GM23338 (cell line): Measurements from ENCODE around the gene CACHD1. TPM values are rescaled to one million over a fixed set of nuclear protein-coding genes. Genes with fewer than 3 reads are reported as not detected.

Experiments
- ATAC-seq: fragments of 200-7000 bp; cut with Tn5 transposase; 3 replicates; pipeline ENCODE4 v1.9.1; 2020
- DNase-seq: peaks from one replicate; pipeline ENCODE4 v3.0.0-alpha.2; 2015; ENCODE audit warnings: low spot score
- H2AFZ ChIP-seq: fragments of 200-600 bp; sonication (generic); 2 replicates; pipeline ENCODE4 v1.8.0; 2016; ENCODE audit warnings: antibody characterized with exemption, mild to moderate bottlenecking, moderate library complexity
- H3F3A ChIP-seq: fragments of 200-600 bp; sonication (generic); replicated peaks from 2 replicates; pipeline ENCODE4 v1.8.0; 2017; ENCODE audit warnings: antibody characterized with exemption, mixed run types, low read depth
- H3K27ac ChIP-seq: fragments of 200-600 bp; sonication (generic); 2 replicates; pipeline ENCODE4 v1.6.1; 2016; ENCODE audit warnings: low read depth
- H3K27me3 ChIP-seq: fragments of 200-600 bp; sonication (generic); 2 replicates; pipeline ENCODE4 v1.8.0; 2016; ENCODE audit warnings: mild to moderate bottlenecking, mixed run types, moderate library complexity; ENCODE audit not compliant: insufficient read depth
- H3K36me3 ChIP-seq: fragments of 200-600 bp; sonication (generic); 2 replicates; pipeline ENCODE4 v1.8.0; 2016; ENCODE audit warnings: mild to moderate bottlenecking; ENCODE audit not compliant: insufficient read depth
- H3K4me1 ChIP-seq: fragments of 200-600 bp; sonication (generic); 2 replicates; pipeline ENCODE4 v1.8.0; 2016; ENCODE audit warnings: mild to moderate bottlenecking, moderate library complexity; ENCODE audit not compliant: insufficient read depth
- H3K4me2 ChIP-seq: fragments of 200-600 bp; sonication (generic); 2 replicates; pipeline ENCODE4 v1.7.1; 2017; ENCODE audit warnings: mixed run types
- H3K4me3 ChIP-seq: fragments of 200-600 bp; sonication (generic); 2 replicates; pipeline ENCODE4 v1.6.1; 2016; ENCODE audit warnings: mixed run types
- H3K79me2 ChIP-seq: fragments of 200-600 bp; sonication (generic); replicated peaks from 2 replicates; pipeline ENCODE4 v1.8.0; 2017; ENCODE audit warnings: mild to moderate bottlenecking; ENCODE audit not compliant: insufficient read depth
- H3K9me2 ChIP-seq: fragments of 200-600 bp; sonication (generic); 2 replicates; pipeline ENCODE4 v1.8.0; 2017; ENCODE audit not compliant: insufficient read depth
- H4K20me1 ChIP-seq: fragments of 200-600 bp; sonication (generic); replicated peaks from 2 replicates; pipeline ENCODE4 v1.8.0; 2017; ENCODE audit warnings: mild to moderate bottlenecking; ENCODE audit not compliant: insufficient read depth
- H3K27ac Mint-ChIP-seq: 2 replicates; pipeline ENCODE4 v1.8.0; 2020; ENCODE audit warnings: inconsistent platforms, mild to moderate bottlenecking, moderate library complexity, mixed read lengths
- H3K27me3 Mint-ChIP-seq: 3 replicates; pipeline ENCODE4 v1.8.0; 2022; ENCODE audit warnings: low read depth, mild to moderate bottlenecking, moderate library complexity, mixed read lengths, inconsistent platforms; ENCODE audit not compliant: insufficient read depth, poor library complexity
- H3K36me3 Mint-ChIP-seq: 3 replicates; pipeline ENCODE4 v1.8.0; 2021; ENCODE audit warnings: low read depth, mild to moderate bottlenecking, inconsistent platforms, moderate library complexity, mixed read lengths
- H3K4me1 Mint-ChIP-seq: 3 replicates; pipeline ENCODE4 v1.8.0; 2020; ENCODE audit warnings: mild to moderate bottlenecking, inconsistent platforms, mixed read lengths
- H3K4me3 Mint-ChIP-seq: 3 replicates; pipeline ENCODE4 v1.8.0; 2021; ENCODE audit warnings: moderate library complexity, mild to moderate bottlenecking, inconsistent platforms, mixed read lengths
- H3K9me3 Mint-ChIP-seq: 3 replicates; pipeline ENCODE4 v1.8.0; 2020; ENCODE audit warnings: moderate library complexity, mild to moderate bottlenecking, inconsistent platforms, mixed read lengths
- CTCF ChIP-seq, 2 experiments: fragments of 200-600 bp in 1 of 2; sonication (generic) in 1 of 2; conservative IDR thresholded peaks; 2 replicates each; pipeline versions ENCODE4 v1.5.1 to v1.6.1; 2016 to 2017; ENCODE audit warnings: antibody characterized with exemption in 2 of 2, low read depth in 2 of 2, mild to moderate bottlenecking in 2 of 2, moderate library complexity in 1 of 2
- EZH2 ChIP-seq: fragments of 200-600 bp; sonication (generic); IDR thresholded peaks from one replicate; pipeline ENCODE4 v1.8.0; 2017; ENCODE audit warnings: antibody characterized with exemption, mild to moderate bottlenecking, low read depth; ENCODE audit not compliant: unreplicated experiment
- EZH2phosphoT487 ChIP-seq: fragments of 200-600 bp; sonication (generic); IDR thresholded peaks from one replicate; pipeline ENCODE4 v1.8.1; 2018; ENCODE audit warnings: antibody characterized with exemption; ENCODE audit not compliant: unreplicated experiment
- NANOG ChIP-seq: IDR thresholded peaks from 2 replicates; pipeline ENCODE4 v1.6.1; 2016; ENCODE audit warnings: antibody characterized with exemption, borderline replicate concordance
- POLR2AphosphoS5 ChIP-seq: IDR thresholded peaks from 2 replicates; pipeline ENCODE4 v1.6.1; 2016; ENCODE audit warnings: antibody characterized with exemption, low read depth
- STAT1 ChIP-seq: IDR thresholded peaks from one replicate; pipeline ENCODE4 v1.6.1; 2016; ENCODE audit warnings: antibody characterized with exemption; ENCODE audit not compliant: unreplicated experiment
- ZNF114 ChIP-seq: fragments of 250-450 bp; sonication (Bioruptor Pico); IDR thresholded peaks from 2 replicates; pipeline ENCODE4 v1.5.0; 2020; ENCODE audit warnings: mild to moderate bottlenecking, moderate library complexity
- ZNF331 ChIP-seq: fragments of 250-450 bp; sonication (Bioruptor Pico); IDR thresholded peaks from 2 replicates; pipeline ENCODE4 v1.5.0; 2020; ENCODE audit warnings: low read depth, mild to moderate bottlenecking, moderate library complexity
- ZNF462 ChIP-seq: fragments of 250-450 bp; sonication (Bioruptor Pico); IDR thresholded peaks from 2 replicates; pipeline ENCODE4 v1.5.0; 2020; ENCODE audit warnings: mild to moderate bottlenecking, moderate library complexity
- polyA plus RNA-seq: library from polyadenylated mRNA; unstranded; fragments of >200 nt; fragmentation: Nextera tagmentation; extraction: Ambion mirVana; gene quantifications from 2 replicates; pipeline ENCODE4 v1.2.1, GENCODE V29; 2016
- total RNA-seq: library from RNA; depleted of rRNA; stranded (reverse); fragments of >200 nt; shearing (Covaris generic); gene quantifications from 2 replicates; pipeline ENCODE4 v1.2.3, GENCODE V29; 2014

The CACHD1 gene
- total and polyA plus RNA-seq, 2 experiments from 2014 or later, result 12.6 to 43.7 TPM

GRCh38 chr1:64433747-64434146, 36.2 kb upstream of the CACHD1 start:
- Histone ChIP-seq H3K4me3 (no peak overlapping the region), H2AFZ (peak overlapping the region; percentile 71; the same call in 1 of the 2 replicates), H3K36me3 (no peaks in the 10 kb centered on the region), H3K9me2 (no peaks in the 10 kb centered on the region), H3K27ac (no peak overlapping the region), H4K20me1 (no peaks in the 10 kb centered on the region), H3K27me3 (no peaks in the 10 kb centered on the region), H3F3A (no peaks in the 10 kb centered on the region), H3K4me1 (peaks cover 8% of the 10 kb centered on the region; the same call in 1 of the 2 replicates), H3K79me2 (no peaks in the 10 kb centered on the region), H3K4me2 (no peak overlapping the region; the same call in 1 of the 2 replicates)
- Mint-ChIP-seq H3K9me3 (no peaks in the 10 kb centered on the region), H3K27ac (no peak overlapping the region), H3K4me3 (no peak overlapping the region), H3K27me3 (peaks cover 5% of the 10 kb centered on the region), H3K36me3 (no peaks in the 10 kb centered on the region), H3K4me1 (peaks cover 14% of the 10 kb centered on the region)
- no peak for TF ChIP-seq POLR2AphosphoS5
- ATAC-seq (no peak), DNase-seq (no peak)

- Mint-ChIP-seq H3K4me1 (peaks cover 14% of the 10 kb centered on the region), H3K36me3 (no peaks in the 10 kb centered on the region), H3K27me3 (peaks cover 9% of the 10 kb centered on the region), H3K27ac (no peak overlapping the region), H3K4me3 (no peak overlapping the region), H3K9me3 (no peaks in the 10 kb centered on the region)
- H3K27ac ChIP-seq, result no peak overlapping the region
- ATAC-seq, result no peak
- H3K4me3 ChIP-seq, result no peak overlapping the region
- no peak overlapping the region for H2AFZ ChIP-seq
- H3K4me1 ChIP-seq, result peaks cover 8% of the 10 kb centered on the region; the same call in 1 of the 2 replicates
- H3K79me2 ChIP-seq, result no peaks in the 10 kb centered on the region
- H4K20me1 ChIP-seq, result no peaks in the 10 kb centered on the region
- H3K9me2 ChIP-seq, result no peaks in the 10 kb centered on the region
- H3K4me2 ChIP-seq, result no peak overlapping the region
- H3F3A ChIP-seq, result no peaks in the 10 kb centered on the region
- no peak for DNase-seq
- H3K27me3 ChIP-seq, result no peaks in the 10 kb centered on the region
- TF ChIP-seq EZH2 (no peak), ZNF331 (CRISPR knock-in tag) (no peak), POLR2AphosphoS5 (no peak), CTCF (conservative IDR thresholded peaks at IDR 0.05; ENCODE audit: low read depth in 2 of 2) (no peak)
- no peaks in the 10 kb centered on the region for H3K36me3 ChIP-seq
Observed at GRCh38 chr1:64435000-64435399, 34.9 kb upstream of the CACHD1 start.

- DNase-seq, result no peak
- Histone ChIP-seq H4K20me1 (no peaks in the 10 kb centered on the region), H2AFZ (peak overlapping the region; percentile 77; the same call in 1 of the 2 replicates), H3K27me3 (no peaks in the 10 kb centered on the region), H3K27ac (no peak overlapping the region), H3K79me2 (no peaks in the 10 kb centered on the region), H3K4me2 (no peak overlapping the region), H3K4me3 (no peak overlapping the region), H3F3A (no peaks in the 10 kb centered on the region), H3K9me2 (no peaks in the 10 kb centered on the region), H3K36me3 (no peaks in the 10 kb centered on the region), H3K4me1 (peaks cover 8% of the 10 kb centered on the region; the same call in 1 of the 2 replicates)
- Mint-ChIP-seq H3K27me3 (peaks cover 9% of the 10 kb centered on the region), H3K36me3 (no peaks in the 10 kb centered on the region), H3K4me1 (peaks cover 14% of the 10 kb centered on the region), H3K4me3 (no peak overlapping the region), H3K9me3 (no peaks in the 10 kb centered on the region), H3K27ac (no peak overlapping the region)
- ATAC-seq, result no peak
- no peak for TF ChIP-seq NANOG
- TF ChIP-seq EZH2phosphoT487, result no peak
- no peak for TF ChIP-seq ZNF114 (CRISPR knock-in tag)
- TF ChIP-seq POLR2AphosphoS5, result no peak
- no peak for TF ChIP-seq STAT1
- TF ChIP-seq ZNF462 (CRISPR knock-in tag), result no peak
Observed at GRCh38 chr1:64437453-64437852, 32.5 kb upstream of the CACHD1 start.
